ENCODE results near the gene FIGN. TPM values are rescaled to one million over a fixed set of nuclear protein-coding genes. Genes with fewer than 3 reads are reported as not detected.

The FIGN gene
- total RNA-seq, 6 donors from 2014 or later: 0.91 to 4.5 (median 4.1) TPM

GRCh38 chr2:163611557-163611906 lies 124.3 kb downstream of the FIGN start:
- WGBS, 2 donors: 92 to 99% methylated on average over 8 of the region's 8 CpGs
- no peak for DNase-seq
- Histone ChIP-seq H3K27me3 (no peaks in the 10 kb centered on the region), H3K27ac (no peak overlapping the region), H3K4me1 (no peaks in the 10 kb centered on the region), H3K4me3 (no peak overlapping the region), H3K9me3 (no peaks in the 10 kb centered on the region), H3K36me3 (no peaks in the 10 kb centered on the region)
- no peak for ATAC-seq (ENCODE audit: low FRiP score in 2 of 2)
- TF ChIP-seq EP300 (IDR thresholded peaks at IDR 0.05) (no peak), CTCF (IDR thresholded peaks at IDR 0.05) (no peak), POLR2AphosphoS5 (IDR thresholded peaks at IDR 0.05) (no peak), POLR2A (IDR thresholded peaks at IDR 0.05) (no peak)

GRCh38 chr2:163610817-163611556 lies 124.8 kb downstream of the FIGN start:
- Histone ChIP-seq H3K9me3 (no peaks in the 10 kb centered on the region), H3K36me3 (no peaks in the 10 kb centered on the region), H3K27ac (no peak overlapping the region), H3K4me3 (no peak overlapping the region), H3K4me1 (no peaks in the 10 kb centered on the region), H3K27me3 (no peaks in the 10 kb centered on the region)
- DNase-seq: peak in 1 of 2 donors; percentile 13
- WGBS, 2 donors: 87 to 93% methylated on average over 13 of the region's 13 CpGs
- TF ChIP-seq POLR2AphosphoS5 (IDR thresholded peaks at IDR 0.05): no peak
- no peak for TF ChIP-seq CTCF (IDR thresholded peaks at IDR 0.05)
- no peak for TF ChIP-seq EP300 (IDR thresholded peaks at IDR 0.05)
- TF ChIP-seq POLR2A (IDR thresholded peaks at IDR 0.05): no peak
- peak; percentile 8 to 20 for ATAC-seq (ENCODE audit: low FRiP score in 2 of 2)

- Histone ChIP-seq H3K27me3 (no peaks in the 10 kb centered on the region), H3K9me3 (no peaks in the 10 kb centered on the region), H3K36me3 (no peaks in the 10 kb centered on the region), H3K27ac (no peak overlapping the region), H3K4me1 (no peaks in the 10 kb centered on the region), H3K4me3 (no peak overlapping the region)
- no peak for TF ChIP-seq POLR2A (IDR thresholded peaks at IDR 0.05)
- no peak for TF ChIP-seq CTCF (IDR thresholded peaks at IDR 0.05)
- TF ChIP-seq POLR2AphosphoS5 (IDR thresholded peaks at IDR 0.05): no peak
- TF ChIP-seq EP300 (IDR thresholded peaks at IDR 0.05): no peak
- ATAC-seq (ENCODE audit: low FRiP score in 2 of 2): no peak
- DNase-seq: no peak
Observed at GRCh38 chr2:163607630-163608029, 128.2 kb downstream of the FIGN start.

GRCh38 chr2:163606878-163607277 lies 128.9 kb downstream of the FIGN start:
- H3K4me1 ChIP-seq: no peaks in the 10 kb centered on the region
- H3K27me3 ChIP-seq: no peaks in the 10 kb centered on the region
- DNase-seq (no peak), ATAC-seq (ENCODE audit: low FRiP score in 2 of 2) (no peak)
- TF ChIP-seq POLR2A (IDR thresholded peaks at IDR 0.05) (no peak), CTCF (IDR thresholded peaks at IDR 0.05) (no peak), EP300 (IDR thresholded peaks at IDR 0.05) (no peak), POLR2AphosphoS5 (IDR thresholded peaks at IDR 0.05) (no peak)
- H3K36me3 ChIP-seq: no peaks in the 10 kb centered on the region
- H3K9me3 ChIP-seq: no peaks in the 10 kb centered on the region
- H3K27ac ChIP-seq: no peak overlapping the region
- 83 to 90% methylated on average over 3 of the region's 3 CpGs for WGBS, 2 donors
- no peak overlapping the region for H3K4me3 ChIP-seq

GRCh38 chr2:163605779-163606178 lies 130.0 kb downstream of the FIGN start:
- ATAC-seq (ENCODE audit: low FRiP score in 2 of 2) (no peak), DNase-seq (no peak)
- TF ChIP-seq POLR2AphosphoS5 (IDR thresholded peaks at IDR 0.05) (no peak), POLR2A (IDR thresholded peaks at IDR 0.05) (no peak), CTCF (IDR thresholded peaks at IDR 0.05) (no peak), EP300 (IDR thresholded peaks at IDR 0.05) (no peak)
- Histone ChIP-seq H3K27me3 (no peaks in the 10 kb centered on the region), H3K4me1 (no peaks in the 10 kb centered on the region), H3K36me3 (no peaks in the 10 kb centered on the region), H3K4me3 (no peak overlapping the region), H3K27ac (no peak overlapping the region), H3K9me3 (no peaks in the 10 kb centered on the region)
- WGBS, 2 donors: 44 to 59% methylated on average over 2 of the region's 2 CpGs

Data from upper lobe of left lung (tissue), 6 donors.